ENCODE results near the gene SLC25A40. TPM values are rescaled to one million over a fixed set of nuclear protein-coding genes. Genes with fewer than 3 reads are reported as not detected.

SLC25A40 gene
- total and polyA plus RNA-seq, 2 of the 13 experiments (the other 11 are each of a cell fraction or from before 2014, with no cell fraction given) = 12.9 to 13.6 TPM

DNA sequence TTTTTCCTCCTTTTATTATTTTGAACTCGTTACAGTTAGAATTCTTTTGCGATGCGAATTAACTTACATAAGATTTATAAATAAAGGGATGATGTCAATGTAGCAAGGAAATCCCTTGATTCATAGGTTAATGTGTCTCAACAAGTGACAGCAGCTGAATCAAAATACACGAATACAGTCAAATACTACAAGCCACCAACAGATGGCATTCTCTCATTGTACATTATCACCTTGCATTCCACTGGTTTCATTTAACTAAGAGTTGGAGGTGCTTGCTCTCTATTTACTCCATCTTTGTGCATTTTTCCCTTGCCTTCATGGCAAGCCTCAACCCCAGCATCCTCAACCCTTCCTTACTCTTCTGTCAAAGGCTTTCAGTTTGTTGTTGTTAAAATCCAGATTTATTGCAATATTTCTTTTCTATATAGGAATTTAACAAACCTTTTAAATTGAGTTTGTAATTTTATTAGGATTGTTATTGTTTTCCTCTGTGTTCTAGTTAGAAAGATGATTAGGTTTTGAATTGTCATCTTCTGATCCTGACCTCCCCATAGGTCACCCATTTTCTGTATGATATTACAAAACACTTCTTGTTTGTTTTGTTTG lies 78.3 kb downstream of the SLC25A40 start (continued):
- TF ChIP-seq HNRNPK (IDR thresholded peaks at IDR 0.05; ENCODE audit: low read depth, low read length, poor library complexity, severe bottlenecking) (no peak), STAG1 (CRISPR knock-in tag; IDR thresholded peaks at IDR 0.05) (peak; percentile 84), ELF4 (CRISPR knock-in tag; IDR thresholded peaks at IDR 0.05; ENCODE audit: borderline replicate concordance) (no peak)

DNA sequence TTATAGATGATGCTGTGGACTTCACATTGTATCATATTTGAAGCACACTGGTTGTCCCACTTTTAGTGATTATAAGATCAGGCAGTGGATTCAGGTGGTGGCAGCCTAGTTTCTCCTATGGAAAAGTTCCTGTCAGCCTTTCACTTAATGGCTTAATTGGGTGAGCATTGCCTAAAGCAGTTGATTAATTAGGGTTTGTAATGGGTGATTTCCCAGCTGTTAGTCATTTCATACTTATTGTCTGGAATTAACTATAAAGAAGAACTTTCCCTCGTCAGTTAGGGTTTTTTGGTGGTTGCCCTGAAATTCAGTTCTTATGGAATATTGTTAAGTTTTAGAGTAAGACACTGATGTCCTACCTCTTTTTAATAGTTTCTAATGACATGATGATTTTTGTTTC lies 78.8 kb downstream of the SLC25A40 start:
- intact Hi-C loops (cut with micrococcal nuclease; ENCODE audit: unreplicated experiment) (loop anchor here (1.0 to 2.0 kb wide), 2 partner anchors 314 to 371 kb away; no protein-coding TSS in a partner anchor), in situ Hi-C loops (cut with HindIII; ENCODE audit: extremely low pct_ligation_motif_present, low pct_unique_long_range_greater_than_20kb) (no loop called here)
- ChIA-PET POLR2A (no interaction called here), CTCF (ENCODE audit: low intra/inter-chr PET ratio, low total read pairs) (interaction anchor here (2.2 to 3.2 kb wide), 2 partner anchors 88 to 314 kb away, joined by 9 to 29 read pairs; no protein-coding TSS in a partner anchor)
- H3K4me3 ChIP-seq (replicated peaks in 1 of 3; ENCODE audit: insufficient read depth in 1 of 3, low read depth in 2 of 3, low read length in 3 of 3) = no peak overlapping the region
- H2AFZ ChIP-seq (ENCODE audit: low read length) = no peak overlapping the region
- ATAC-seq = no peak
- H3K27me3 ChIP-seq (ENCODE audit: control insufficient read depth in 1 of 2, insufficient read depth in 2 of 2, low read length in 2 of 2) = no peaks in the 10 kb centered on the region
- no peak overlapping the region for H3K9ac ChIP-seq (ENCODE audit: insufficient read depth, low read depth, low read length)
- no peak overlapping the region for H3K27ac ChIP-seq (ENCODE audit: extremely low read length, insufficient read depth, low read length)
- BruUV-seq (replicated peaks) = no TSS peak
- TF ChIP-seq MYC (CRISPR knock-in tag; IDR thresholded peaks at IDR 0.05; ENCODE audit: borderline replicate concordance) (no peak), SRSF9 (IDR thresholded peaks at IDR 0.05; ENCODE audit: borderline replicate concordance, insufficient read depth, low read depth, low read length, poor library complexity, severe bottlenecking) (no peak), ZNF101 (CRISPR knock-in tag; IDR thresholded peaks at IDR 0.05; ENCODE audit: borderline replicate concordance, low read depth) (no peak), SALL2 (CRISPR knock-in tag; IDR thresholded peaks at IDR 0.05) (no peak), MNT (IDR thresholded peaks at IDR 0.05) (no peak), PRDM10 (CRISPR knock-in tag; IDR thresholded peaks at IDR 0.05; ENCODE audit: low read depth) (no peak), ZBTB34 (CRISPR knock-in tag; IDR thresholded peaks at IDR 0.05) (no peak)
- TF ChIP-seq, protein P1, sequence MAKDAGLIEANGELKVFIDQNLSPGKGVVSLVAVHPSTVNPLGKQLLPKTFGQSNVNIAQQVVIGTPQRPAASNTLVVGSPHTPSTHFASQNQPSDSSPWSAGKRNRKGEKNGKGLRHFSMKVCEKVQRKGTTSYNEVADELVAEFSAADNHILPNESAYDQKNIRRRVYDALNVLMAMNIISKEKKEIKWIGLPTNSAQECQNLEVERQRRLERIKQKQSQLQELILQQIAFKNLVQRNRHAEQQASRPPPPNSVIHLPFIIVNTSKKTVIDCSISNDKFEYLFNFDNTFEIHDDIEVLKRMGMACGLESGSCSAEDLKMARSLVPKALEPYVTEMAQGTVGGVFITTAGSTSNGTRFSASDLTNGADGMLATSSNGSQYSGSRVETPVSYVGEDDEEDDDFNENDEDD (CRISPR knock-in tag; IDR thresholded peaks at IDR 0.05; ENCODE audit: borderline replicate concordance) = no peak
- no peaks in the 10 kb centered on the region for H3K4me1 ChIP-seq (ENCODE audit: insufficient read depth, low read length)
- WGBS (ENCODE audit: low lambda C conversion rate) = 4% methylated on average over 1 of the region's 1 CpG
- DNase-seq (ENCODE audit: low spot score) = no peak
- no peak overlapping the region for H3K4me2 ChIP-seq (ENCODE audit: low read depth, low read length)
- no peak for FAIRE-seq
- no peaks in the 10 kb centered on the region for H3K9me3 ChIP-seq (ENCODE audit: low read length)
- no peaks in the 10 kb centered on the region for H3K36me3 ChIP-seq (replicated peaks in 1 of 2; ENCODE audit: control insufficient read depth in 1 of 2, insufficient read depth in 2 of 2, low read length in 2 of 2)
- H3K79me2 ChIP-seq (ENCODE audit: insufficient read depth, low read length) = no peaks in the 10 kb centered on the region
- no peaks in the 10 kb centered on the region for H4K20me1 ChIP-seq (ENCODE audit: insufficient read depth, low read length)

Measured in HepG2 (cell line).